ENCODE results near the gene RDH16. TPM values are rescaled to one million over a fixed set of nuclear protein-coding genes. Genes with fewer than 3 reads are reported as not detected.
A peak's percentile ranks its signal among the peaks of the same experiment; 100 is the strongest.

RDH16 gene, protein sequence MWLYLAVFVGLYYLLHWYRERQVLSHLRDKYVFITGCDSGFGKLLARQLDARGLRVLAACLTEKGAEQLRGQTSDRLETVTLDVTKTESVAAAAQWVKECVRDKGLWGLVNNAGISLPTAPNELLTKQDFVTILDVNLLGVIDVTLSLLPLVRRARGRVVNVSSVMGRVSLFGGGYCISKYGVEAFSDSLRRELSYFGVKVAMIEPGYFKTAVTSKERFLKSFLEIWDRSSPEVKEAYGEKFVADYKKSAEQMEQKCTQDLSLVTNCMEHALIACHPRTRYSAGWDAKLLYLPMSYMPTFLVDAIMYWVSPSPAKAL
- total RNA-seq (under 1 TPM; 0.40 to 0.81 TPM), total RNA-seq (0.93 to 1.1 reads per million in 2 donors)

GRCh38 chr12:56957229-56958052 is at the start of gene RDH16:
TSS of gene RDH16 (minus strand) at chr12:56957608. CDS start at chr12:56957462, 146 bp downstream.
- no peaks in the 10 kb centered on the region for H3K9me3 ChIP-seq (ENCODE audit: control insufficient read depth, low read length, poor library complexity, severe bottlenecking)
- Mint-ChIP-seq H3K27ac (no peak within 1 kb of the TSS), H3K27me3 (peaks cover 9% of the 10 kb centered on the region), H3K4me1 (peaks cover 2% of the 10 kb centered on the region), H3K36me3 (ENCODE audit: low read depth) (no peaks in the 10 kb centered on the region), H3K4me3 (no peak within 1 kb of the TSS)
- ATAC-seq (no peak), DNase-seq (no peak)

DNA sequence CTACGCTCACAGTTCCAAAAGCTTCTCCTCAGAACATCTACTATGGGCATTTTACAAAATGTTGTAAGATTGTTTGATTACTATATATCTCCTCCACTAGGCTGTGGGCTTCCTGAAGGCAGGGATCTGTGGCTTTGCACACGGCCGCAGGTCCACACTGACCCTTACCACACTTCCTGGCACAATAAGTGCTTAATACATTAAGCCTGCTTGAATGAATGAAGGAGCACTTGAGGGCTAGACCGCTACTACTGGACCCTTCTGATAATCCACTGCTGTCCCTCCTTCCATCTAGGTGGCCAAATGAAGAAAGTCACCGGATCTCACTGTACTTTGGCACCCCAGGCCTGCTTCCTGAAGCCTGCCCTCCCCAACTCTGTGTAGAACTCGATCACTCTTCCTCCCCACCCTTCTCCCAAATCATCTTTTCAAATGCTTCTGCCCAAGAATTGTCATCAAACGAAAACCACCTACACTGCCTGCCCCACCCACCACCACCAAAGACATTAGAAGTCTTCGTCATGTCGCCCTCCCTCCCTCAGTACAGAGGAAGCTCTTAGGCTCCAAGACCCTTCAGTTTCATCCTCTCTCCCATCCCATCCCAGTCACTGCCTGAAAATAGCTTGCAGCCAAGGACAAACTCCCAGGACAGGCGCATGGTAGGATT is 49.5 kb upstream of the RDH16 start:
- DNase-seq (no peak), ATAC-seq (no peak)
- Mint-ChIP-seq H3K27me3 (no peaks in the 10 kb centered on the region), H3K27ac (peak overlapping the region; percentile 89), H3K36me3 (ENCODE audit: low read depth) (peaks cover 6% of the 10 kb centered on the region), H3K4me3 (peak overlapping the region; percentile 89), H3K4me1 (peaks cover 43% of the 10 kb centered on the region)
- no peaks in the 10 kb centered on the region for H3K9me3 ChIP-seq (ENCODE audit: control insufficient read depth, low read length, poor library complexity, severe bottlenecking)

- ATAC-seq, result peak; percentile 88
- DNase-seq, result peak; percentile 68 to 74 (median 72)
- Mint-ChIP-seq H3K27ac (peak within 1 kb of the TSS; percentile 95), H3K4me3 (peak within 1 kb of the TSS; percentile 97), H3K36me3 (ENCODE audit: low read depth) (peaks cover 6% of the 10 kb centered on the region), H3K27me3 (no peaks in the 10 kb centered on the region), H3K4me1 (peaks cover 40% of the 10 kb centered on the region)
- no peaks in the 10 kb centered on the region for H3K9me3 ChIP-seq (ENCODE audit: control insufficient read depth, low read length, poor library complexity, severe bottlenecking)
Measured at GRCh38 chr12:57005980-57006808, 48.8 kb upstream of the RDH16 start, which contains the start of gene ZBTB39. TSS of gene ZBTB39 (minus strand) at chr12:57006546. CDS start at chr12:57004917, 1,629 bp downstream.

- no peak overlapping the region for H3K27ac Mint-ChIP-seq
- H3K4me1 Mint-ChIP-seq, result peaks cover 42% of the 10 kb centered on the region
- no peaks in the 10 kb centered on the region for H3K27me3 Mint-ChIP-seq
- no peaks in the 10 kb centered on the region for H3K9me3 ChIP-seq (ENCODE audit: control insufficient read depth, low read length, poor library complexity, severe bottlenecking)
- DNase-seq, result no peak
- peaks cover 6% of the 10 kb centered on the region for H3K36me3 Mint-ChIP-seq (ENCODE audit: low read depth)
- no peak for ATAC-seq
- H3K4me3 Mint-ChIP-seq, result peak overlapping the region; percentile 97
Measured at GRCh38 chr12:57004651-57005050, 47.2 kb upstream of the RDH16 start.

- DNase-seq, result no peak
- no peak overlapping the region for H3K4me3 Mint-ChIP-seq
- no peaks in the 10 kb centered on the region for H3K9me3 ChIP-seq (ENCODE audit: control insufficient read depth, low read length, poor library complexity, severe bottlenecking)
- peaks cover 48% of the 10 kb centered on the region for H3K4me1 Mint-ChIP-seq
- peaks cover 6% of the 10 kb centered on the region for H3K36me3 Mint-ChIP-seq (ENCODE audit: low read depth)
- ATAC-seq, result no peak
- H3K27me3 Mint-ChIP-seq, result no peaks in the 10 kb centered on the region
- no peak overlapping the region for H3K27ac Mint-ChIP-seq
Measured at GRCh38 chr12:57003395-57003794, 46.0 kb upstream of the RDH16 start.

- peaks cover 33% of the 10 kb centered on the region for H3K4me1 Mint-ChIP-seq
Measured at GRCh38 chr12:57001448-57001906, 44.1 kb upstream of the RDH16 start.

DNA sequence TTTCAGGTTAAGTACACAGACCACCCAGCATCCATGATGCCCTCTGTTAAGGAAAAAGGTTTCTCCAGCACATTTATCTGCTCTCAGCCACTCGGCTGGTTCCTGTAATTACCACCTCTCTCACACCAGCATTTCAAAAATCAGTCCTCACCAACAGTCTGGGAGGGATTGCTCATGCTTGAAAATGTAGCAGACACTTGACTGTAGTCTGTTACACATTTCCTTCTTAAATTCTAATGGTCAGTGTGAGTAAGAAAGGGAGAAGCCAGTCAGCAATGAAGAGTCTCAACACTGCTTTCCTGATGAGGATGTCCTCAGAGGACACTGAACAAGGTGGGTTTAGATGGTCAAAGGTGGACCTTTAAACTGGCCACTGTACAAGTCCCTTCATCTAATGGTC is 43.0 kb upstream of the RDH16 start:
- H3K27me3 Mint-ChIP-seq, result no peaks in the 10 kb centered on the region
- H3K9me3 ChIP-seq (ENCODE audit: control insufficient read depth, low read length, poor library complexity, severe bottlenecking), result no peaks in the 10 kb centered on the region
- no peak overlapping the region for H3K27ac Mint-ChIP-seq
- peaks cover 9% of the 10 kb centered on the region for H3K36me3 Mint-ChIP-seq (ENCODE audit: low read depth)
- no peak for ATAC-seq
- H3K4me1 Mint-ChIP-seq, result peaks cover 31% of the 10 kb centered on the region
- no peak overlapping the region for H3K4me3 Mint-ChIP-seq
- no peak for DNase-seq

More at GRCh38 chr12:57001448-57001906, 44.1 kb upstream of the RDH16 start:
- H3K4me3 Mint-ChIP-seq, result no peak overlapping the region
- H3K9me3 ChIP-seq (ENCODE audit: control insufficient read depth, low read length, poor library complexity, severe bottlenecking), result no peaks in the 10 kb centered on the region
- DNase-seq (peak; percentile 54 to 58 (median 57)), ATAC-seq (peak; percentile 42)
- peaks cover 6% of the 10 kb centered on the region for H3K36me3 Mint-ChIP-seq (ENCODE audit: low read depth)
- H3K27me3 Mint-ChIP-seq, result no peaks in the 10 kb centered on the region
- H3K27ac Mint-ChIP-seq, result no peak overlapping the region

DNA sequence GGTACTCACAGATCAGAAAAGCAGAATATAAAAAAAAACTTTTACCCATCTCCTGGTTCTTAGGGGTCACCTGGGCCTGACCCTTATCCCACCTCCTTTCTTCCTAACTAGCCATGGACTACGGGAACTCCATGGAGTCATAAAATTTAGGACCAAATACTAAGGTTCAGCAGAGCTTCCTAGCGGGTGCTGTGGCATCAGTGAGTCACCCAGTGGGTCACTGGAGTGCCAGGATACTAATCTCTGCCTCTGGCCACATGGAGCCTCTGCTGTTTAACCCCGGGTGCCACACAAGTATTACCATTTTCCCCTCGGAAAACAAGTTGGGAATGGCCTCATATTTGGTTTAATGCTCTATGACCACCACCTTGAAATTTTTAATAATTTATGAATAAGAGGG is 42.0 kb upstream of the RDH16 start:
- Mint-ChIP-seq H3K4me1 (peaks cover 27% of the 10 kb centered on the region), H3K27ac (peak overlapping the region; percentile 83), H3K4me3 (no peak overlapping the region), H3K36me3 (ENCODE audit: low read depth) (peaks cover 9% of the 10 kb centered on the region), H3K27me3 (no peaks in the 10 kb centered on the region)
- ATAC-seq, result no peak
- H3K9me3 ChIP-seq (ENCODE audit: control insufficient read depth, low read length, poor library complexity, severe bottlenecking), result no peaks in the 10 kb centered on the region
- no peak for DNase-seq

DNA sequence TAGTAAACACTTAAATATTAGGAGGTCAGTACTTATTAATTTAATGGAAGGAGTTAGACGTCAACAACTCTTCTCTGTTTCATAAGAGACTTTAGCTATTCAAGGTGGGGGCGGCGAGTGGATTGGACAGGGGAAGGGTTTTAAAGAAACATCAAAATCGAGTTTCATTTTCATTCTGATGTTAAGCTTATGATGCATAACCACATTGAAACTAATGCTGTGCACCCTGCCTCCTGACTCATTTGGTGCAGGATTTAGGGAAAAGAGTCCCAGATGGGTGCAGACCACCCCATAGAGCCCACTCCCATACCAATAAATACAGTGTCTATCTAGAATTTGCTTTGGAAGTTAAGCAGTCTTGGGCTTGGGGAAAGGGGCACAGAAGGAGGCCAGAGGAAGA is 41.6 kb upstream of the RDH16 start:
- H3K4me1 Mint-ChIP-seq, result peaks cover 23% of the 10 kb centered on the region
- no peaks in the 10 kb centered on the region for H3K9me3 ChIP-seq (ENCODE audit: control insufficient read depth, low read length, poor library complexity, severe bottlenecking)
- ATAC-seq (no peak), DNase-seq (no peak)
- peaks cover 9% of the 10 kb centered on the region for H3K36me3 Mint-ChIP-seq (ENCODE audit: low read depth)
- H3K27ac Mint-ChIP-seq, result peak overlapping the region; percentile 83
- H3K27me3 Mint-ChIP-seq, result no peaks in the 10 kb centered on the region
- H3K4me3 Mint-ChIP-seq, result no peak overlapping the region

- H3K27ac Mint-ChIP-seq, result peak overlapping the region; percentile 83
- H3K4me1 Mint-ChIP-seq, result peaks cover 23% of the 10 kb centered on the region
- no peak for DNase-seq
- ATAC-seq, result no peak
- peaks cover 9% of the 10 kb centered on the region for H3K36me3 Mint-ChIP-seq (ENCODE audit: low read depth)
- H3K9me3 ChIP-seq (ENCODE audit: control insufficient read depth, low read length, poor library complexity, severe bottlenecking), result no peaks in the 10 kb centered on the region
- H3K27me3 Mint-ChIP-seq, result no peaks in the 10 kb centered on the region
- no peak overlapping the region for H3K4me3 Mint-ChIP-seq
Measured at GRCh38 chr12:56998316-56998715, 40.9 kb upstream of the RDH16 start.

- ATAC-seq (no peak), DNase-seq (no peak)
Measured at GRCh38 chr12:56996793-56997545, 39.6 kb upstream of the RDH16 start.

More at GRCh38 chr12:56996793-56997545, 39.6 kb upstream of the RDH16 start:
- no peaks in the 10 kb centered on the region for H3K9me3 ChIP-seq (ENCODE audit: control insufficient read depth, low read length, poor library complexity, severe bottlenecking)
- Mint-ChIP-seq H3K36me3 (ENCODE audit: low read depth) (peaks cover 5% of the 10 kb centered on the region), H3K27me3 (no peaks in the 10 kb centered on the region), H3K4me1 (peaks cover 20% of the 10 kb centered on the region), H3K4me3 (no peak overlapping the region), H3K27ac (no peak overlapping the region)

Data from T-helper 17 cell (primary cell).